ENCODE data around the gene SPINT3.
"Not testable (repeated sequence)": the region's sequence is repeated elsewhere in the genome, so short reads cannot be mapped to it uniquely, and the experiment has no call there.

The SPINT3 gene

GRCh38 chr20:45501600-45501999 lies 13.8 kb downstream of the SPINT3 start:
- no peak for DNase-seq

DNA sequence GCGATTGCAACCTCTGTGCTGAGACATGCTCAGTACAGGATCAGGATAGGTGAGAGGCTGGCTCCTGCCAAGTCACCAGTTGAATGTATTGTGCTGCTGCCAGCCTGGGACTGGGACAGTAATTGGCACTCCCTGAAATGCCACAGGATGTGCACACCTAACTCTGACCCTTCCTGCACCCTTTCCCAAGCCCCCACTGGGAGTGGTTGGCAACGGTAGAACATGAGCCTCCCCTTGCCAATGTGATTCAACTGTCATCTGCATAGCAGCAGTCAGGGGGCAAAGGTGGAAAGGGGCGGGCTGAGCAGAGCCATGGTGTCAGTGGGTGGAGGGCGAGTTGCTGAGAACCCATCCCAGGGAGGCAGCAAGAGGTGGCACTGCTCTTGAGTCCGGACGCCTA lies 15.4 kb downstream of the SPINT3 start:
- DNase-seq = no peak

DNA sequence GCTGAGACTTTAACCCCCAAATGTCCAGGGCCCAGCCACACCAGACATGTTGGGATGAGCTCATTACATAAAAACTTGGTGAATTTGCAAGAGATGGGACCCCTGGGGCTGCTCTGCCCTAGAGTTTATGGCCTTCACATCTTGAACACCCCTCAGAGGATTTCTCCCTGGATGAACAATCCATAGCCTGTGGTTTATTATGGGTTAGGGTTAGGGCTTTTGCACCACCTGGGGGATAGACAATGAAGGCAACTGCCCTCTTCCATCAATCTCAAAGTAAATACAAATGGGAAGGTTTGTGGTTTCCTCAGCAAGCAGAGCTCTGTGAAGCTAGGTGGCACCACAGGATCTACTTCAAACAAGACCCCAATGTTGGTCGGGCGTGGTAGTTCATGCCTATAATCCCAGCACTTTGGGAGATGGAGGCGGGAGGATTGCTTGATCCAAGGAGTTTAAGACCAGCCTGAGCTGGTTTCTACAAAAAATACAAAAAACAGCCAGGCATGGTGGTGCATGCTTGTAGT lies 17.4 kb downstream of the SPINT3 start:
- DNase-seq = no peak

GRCh38 chr20:45496166-45496565 lies 19.3 kb downstream of the SPINT3 start:
- no peak for DNase-seq

GRCh38 chr20:45495501-45495941 lies 19.9 kb downstream of the SPINT3 start:
- DNase-seq = no peak

DNA sequence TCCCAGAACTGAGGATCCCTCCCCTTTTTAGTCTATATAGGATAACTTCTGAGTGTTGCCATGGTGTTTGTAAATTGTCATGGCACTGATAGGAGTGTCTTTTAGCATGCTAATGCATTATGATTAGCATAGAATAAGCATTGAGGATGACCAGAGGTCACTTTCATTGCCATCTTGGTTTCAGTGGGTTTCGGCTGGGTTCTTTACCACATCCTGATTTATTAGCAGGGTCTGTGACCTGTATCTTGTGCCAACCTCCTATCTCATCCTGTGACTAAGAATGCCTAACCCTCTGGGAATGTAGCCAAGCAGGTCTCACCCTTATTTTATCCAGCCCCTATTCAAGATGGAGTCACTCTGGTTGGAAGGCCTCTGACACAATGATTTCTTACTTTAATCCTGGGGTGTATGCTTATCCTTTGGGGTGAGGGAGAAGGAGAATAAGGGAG lies 26.3 kb downstream of the SPINT3 start:
- no peak for DNase-seq

- no peak for DNase-seq
These were observed 28.2 kb downstream of the SPINT3 start for GRCh38 chr20:45487231-45487635.

GRCh38 chr20:45485388-45485787 lies 30.0 kb downstream of the SPINT3 start:
- no peak for DNase-seq

- no peak for DNase-seq
These were observed 30.7 kb downstream of the SPINT3 start for GRCh38 chr20:45484676-45485075.

DNA sequence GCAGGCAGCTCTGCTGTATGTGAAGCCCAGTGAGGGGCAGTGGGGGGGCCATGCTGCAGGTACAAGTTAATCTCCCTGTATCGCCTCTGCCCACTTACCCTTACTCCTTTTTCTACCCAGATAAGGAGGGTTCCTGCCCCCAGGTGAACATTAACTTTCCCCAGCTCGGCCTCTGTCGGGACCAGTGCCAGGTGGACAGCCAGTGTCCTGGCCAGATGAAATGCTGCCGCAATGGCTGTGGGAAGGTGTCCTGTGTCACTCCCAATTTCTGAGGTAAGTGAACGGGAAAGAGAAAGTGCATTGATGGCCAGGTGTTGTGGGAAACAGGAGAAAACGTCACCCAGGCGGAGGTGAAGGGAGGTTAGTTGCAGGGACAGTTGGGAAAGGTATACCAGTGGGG lies 35.6 kb downstream of the SPINT3 start:
- DNase-seq = no peak

DNA sequence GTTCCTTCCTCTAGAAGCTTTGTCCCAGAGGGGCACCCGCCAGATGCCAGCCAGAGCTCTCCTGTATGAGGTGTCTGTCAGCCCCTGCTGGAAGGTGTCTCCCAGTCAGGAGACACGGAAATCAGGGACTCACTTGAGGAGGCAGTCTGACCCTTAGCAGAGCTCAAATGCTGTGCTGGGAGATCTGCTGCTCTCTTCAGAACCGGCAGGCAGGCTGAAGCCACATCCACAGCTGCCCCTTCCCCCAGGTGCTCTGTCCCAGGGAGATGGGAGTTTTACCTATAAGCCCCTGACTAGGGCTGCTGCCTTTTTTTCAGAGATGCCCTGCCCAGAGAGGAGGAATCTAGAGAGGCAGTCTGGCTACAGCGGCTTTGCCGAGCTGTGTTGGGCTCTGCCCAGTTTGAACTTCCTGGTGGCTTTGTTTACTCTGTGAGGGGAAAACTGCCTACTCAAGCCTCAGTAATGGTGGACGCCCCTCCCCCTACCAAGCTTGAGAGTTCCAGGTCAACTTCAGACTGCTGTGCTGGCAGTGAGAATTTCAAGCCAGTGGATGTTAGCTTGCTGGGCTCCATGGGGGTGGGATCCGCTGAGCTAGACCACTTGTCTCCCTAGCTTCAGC lies 37.8 kb downstream of the SPINT3 start:
- not testable (repeated sequence) for DNase-seq

- DNase-seq = not testable (repeated sequence)
These were observed 43.1 kb downstream of the SPINT3 start for GRCh38 chr20:45472286-45472685.

GRCh38 chr20:45470937-45471336 lies 44.5 kb downstream of the SPINT3 start:
- no peak for DNase-seq

- no peak for DNase-seq
These were observed 45.0 kb downstream of the SPINT3 start for GRCh38 chr20:45470262-45470931.

GRCh38 chr20:45469336-45470261 lies 45.8 kb downstream of the SPINT3 start, which contains the start of gene WFDC2:
TSS of gene WFDC2 (plus strand) at chr20:45469753. CDS start at chr20:45469782, 29 bp downstream.
- no peak for DNase-seq

DNA sequence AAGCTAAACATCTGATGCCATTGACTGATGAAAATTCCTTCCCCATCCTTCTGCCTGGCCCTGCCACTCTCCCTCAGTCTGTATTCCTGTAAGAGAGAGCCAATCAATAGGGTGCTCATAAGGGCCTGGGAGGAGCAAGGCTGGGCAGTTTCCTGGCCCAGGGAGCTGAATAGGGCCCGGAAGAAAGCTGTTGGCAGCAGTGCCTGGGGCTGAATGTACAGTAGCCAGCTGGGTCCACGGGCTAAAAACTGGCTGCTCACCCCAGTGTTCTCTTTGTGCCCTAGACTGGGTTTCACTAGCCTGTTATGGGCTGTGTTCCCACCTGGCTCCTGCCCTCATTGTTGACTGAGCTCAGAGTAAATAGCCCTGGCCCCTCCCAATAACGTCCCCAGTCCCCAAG lies 47.6 kb downstream of the SPINT3 start:
- DNase-seq = no peak

GRCh38 chr20:45467172-45467571 lies 48.2 kb downstream of the SPINT3 start:
- no peak for DNase-seq

DNA sequence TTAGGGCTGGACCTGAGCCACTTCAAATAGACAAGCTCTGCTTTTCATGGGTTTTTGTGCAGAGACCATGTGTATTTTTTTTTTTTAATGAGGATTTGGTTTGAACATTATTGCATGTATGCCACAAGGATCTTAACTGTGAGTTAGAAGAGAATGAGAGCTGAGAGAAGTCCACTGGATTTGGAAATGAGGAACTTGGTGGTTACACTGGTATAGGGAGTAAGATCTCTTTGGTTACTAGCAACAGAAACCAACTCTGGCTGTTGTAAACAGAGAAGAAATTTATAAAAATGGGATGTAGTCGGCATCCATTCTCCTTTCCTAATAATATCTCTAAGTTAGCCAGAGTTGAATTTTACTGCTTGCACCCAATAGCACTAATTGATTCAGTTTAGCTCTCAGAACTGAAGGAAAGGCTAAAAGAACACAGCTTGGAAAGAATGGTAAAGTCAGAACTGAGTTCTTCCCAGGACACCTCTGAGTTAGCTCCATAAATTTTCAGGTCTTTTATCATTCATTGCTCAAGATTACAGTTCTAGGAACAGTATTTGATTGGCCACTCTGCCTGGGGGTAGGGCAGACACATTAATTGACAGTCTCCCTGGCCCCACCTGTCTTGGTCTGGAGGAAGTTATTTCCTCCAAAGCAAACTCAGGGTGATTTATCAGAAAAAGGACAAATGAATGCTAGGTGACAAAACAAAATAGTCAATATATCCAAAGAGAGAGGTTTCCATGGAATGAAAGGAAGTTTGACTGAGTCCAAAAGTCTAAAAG lies 49.7 kb downstream of the SPINT3 start:
- DNase-seq = no peak

GRCh38 chr20:45463709-45464108 lies 51.7 kb downstream of the SPINT3 start:
- DNase-seq = no peak

DNA sequence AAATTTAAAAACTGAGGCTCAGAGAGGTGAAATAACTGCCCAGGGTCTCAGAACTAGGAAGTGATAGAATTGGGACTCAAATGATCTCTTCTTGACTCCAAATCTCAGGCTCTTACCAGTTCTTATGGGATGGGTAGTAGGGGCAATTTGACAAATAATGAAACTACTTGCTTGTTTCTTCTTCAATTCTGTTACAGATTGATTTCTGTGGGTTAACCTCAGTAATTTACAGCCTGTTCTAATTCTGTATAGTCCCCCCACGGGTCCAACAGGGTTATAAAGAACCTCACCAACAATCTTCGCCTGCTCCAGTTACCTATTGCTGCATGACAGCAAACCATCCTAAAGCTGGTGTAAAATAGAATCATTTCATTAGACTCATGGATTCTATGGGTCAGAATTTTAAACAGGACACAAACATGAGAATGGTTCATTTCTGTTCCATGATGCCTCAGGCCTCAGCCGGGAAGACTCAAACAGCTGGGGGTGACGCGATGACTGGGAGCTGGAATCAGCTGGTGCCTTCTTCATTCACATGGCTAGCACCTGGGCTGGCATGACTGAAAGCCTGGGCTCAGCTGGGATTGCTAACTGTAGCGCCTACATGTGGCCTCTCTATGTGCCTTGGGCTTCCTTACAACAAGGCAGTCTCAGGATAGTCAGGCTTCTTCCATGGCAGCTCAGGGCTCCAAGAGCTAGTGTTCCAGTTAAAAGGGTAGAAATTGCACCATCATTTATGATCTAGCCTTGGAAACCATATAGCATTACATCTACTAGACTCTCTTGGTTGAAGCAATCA lies 52.5 kb downstream of the SPINT3 start:
- no peak for DNase-seq
